ENCODE data around the gene C1QTNF2. TPM values are rescaled to one million over a fixed set of nuclear protein-coding genes. Genes with fewer than 3 reads are reported as not detected.

The C1QTNF2 gene
- total and polyA plus RNA-seq, 4 donors, result 3.0 to 6.2 (median 5.3) TPM

DNA sequence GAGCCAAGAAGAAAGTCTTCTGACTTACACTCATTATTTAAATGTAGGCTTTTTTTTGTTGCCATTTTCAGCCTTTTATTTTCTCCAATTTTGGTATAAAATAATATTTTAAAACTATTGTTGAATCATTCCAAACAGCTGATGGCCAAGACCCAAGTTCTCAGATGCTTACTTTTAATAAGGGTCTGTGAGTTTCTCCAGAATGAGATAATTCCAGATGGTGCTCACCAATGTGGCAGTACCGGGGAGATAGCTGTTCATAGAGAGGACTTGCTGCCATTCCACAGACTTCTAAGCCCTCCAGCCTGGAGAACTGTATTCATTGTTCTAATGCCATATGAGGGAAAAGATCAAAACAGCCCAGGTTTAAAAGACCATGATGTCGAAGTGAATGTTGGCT lies 5.3 kb upstream of the C1QTNF2 start:
- Histone ChIP-seq H3K9me3 (ENCODE audit: control insufficient read depth, insufficient read depth, low read length) (no peaks in the 10 kb centered on the region), H3K27me3 (ENCODE audit: control insufficient read depth, insufficient read depth, low read length) (no peaks in the 10 kb centered on the region), H3K4me3 (ENCODE audit: low read depth, low read length) (no peak overlapping the region), H3K27ac (ENCODE audit: low read depth, low read length) (no peak overlapping the region), H3K4me1 (ENCODE audit: control insufficient read depth, insufficient read depth, low read length) (no peaks in the 10 kb centered on the region), H3K36me3 (ENCODE audit: control insufficient read depth, insufficient read depth, low read length) (no peaks in the 10 kb centered on the region)
- WGBS (ENCODE audit: insufficient coverage), result no CpG with 5 or more reads among the region's 2 CpGs
- no peak for DNase-seq (ENCODE audit: low read depth in 4 of 6, low spot score in 6 of 6)

DNA sequence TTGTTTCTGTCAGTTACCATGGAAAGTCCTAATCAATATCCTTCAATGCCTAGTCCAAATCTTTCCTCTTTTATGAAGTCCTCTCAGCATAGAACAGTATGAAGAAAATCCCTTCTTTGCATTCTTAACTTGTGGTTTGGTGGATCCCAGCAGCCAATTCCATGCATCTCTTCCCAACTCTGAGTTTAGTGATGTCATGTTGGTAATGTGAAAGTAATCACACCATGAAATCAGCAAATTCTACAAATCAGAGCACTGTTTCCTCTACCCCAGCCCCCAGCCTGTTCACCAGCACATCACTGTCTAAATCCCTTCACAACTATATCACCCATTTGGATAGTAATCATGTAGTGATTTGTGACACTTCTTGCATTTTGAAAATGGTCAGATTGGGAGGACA lies 4.7 kb upstream of the C1QTNF2 start:
- no peak for DNase-seq (ENCODE audit: low read depth in 4 of 6, low spot score in 6 of 6)
- no peaks in the 10 kb centered on the region for H3K9me3 ChIP-seq (ENCODE audit: control insufficient read depth, insufficient read depth, low read length)
- no peak overlapping the region for H3K4me3 ChIP-seq (ENCODE audit: low read depth, low read length)
- H3K27ac ChIP-seq (ENCODE audit: low read depth, low read length), result no peak overlapping the region
- peaks cover 3% of the 10 kb centered on the region for H3K27me3 ChIP-seq (ENCODE audit: control insufficient read depth, insufficient read depth, low read length)
- H3K4me1 ChIP-seq (ENCODE audit: control insufficient read depth, insufficient read depth, low read length), result peaks cover 5% of the 10 kb centered on the region
- no peaks in the 10 kb centered on the region for H3K36me3 ChIP-seq (ENCODE audit: control insufficient read depth, insufficient read depth, low read length)

DNA sequence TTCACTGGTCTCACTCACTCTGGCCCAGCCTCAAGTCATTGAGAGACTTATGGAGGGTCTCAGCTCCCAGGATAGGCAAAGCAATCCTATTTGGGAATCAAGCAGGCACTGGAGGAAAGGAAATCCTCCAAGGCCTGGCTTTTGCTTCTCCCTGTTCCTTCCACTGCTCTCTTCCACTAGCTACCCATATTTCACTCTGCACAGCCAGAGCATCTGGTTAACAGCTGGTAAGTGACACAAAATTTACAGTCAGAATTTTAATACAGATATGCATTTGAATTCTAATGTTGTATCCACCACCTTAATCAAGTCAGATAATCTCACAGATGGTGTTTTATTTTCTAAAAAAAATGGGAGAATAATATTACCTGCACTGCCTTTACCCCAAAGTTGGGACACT lies 868 bp upstream of the C1QTNF2 start:
- H3K36me3 ChIP-seq (ENCODE audit: control insufficient read depth, insufficient read depth, low read length), result no peaks in the 10 kb centered on the region
- H3K9me3 ChIP-seq (ENCODE audit: control insufficient read depth, insufficient read depth, low read length), result no peaks in the 10 kb centered on the region
- no peak overlapping the region for H3K27ac ChIP-seq (ENCODE audit: low read depth, low read length)
- peaks cover 5% of the 10 kb centered on the region for H3K27me3 ChIP-seq (ENCODE audit: control insufficient read depth, insufficient read depth, low read length)
- peaks cover 8% of the 10 kb centered on the region for H3K4me1 ChIP-seq (ENCODE audit: control insufficient read depth, insufficient read depth, low read length)
- no peak overlapping the region for H3K4me3 ChIP-seq (ENCODE audit: low read depth, low read length)
- DNase-seq (ENCODE audit: low read depth in 4 of 6, low spot score in 6 of 6), result peak in 1 of 6 donors; percentile 50

DNA sequence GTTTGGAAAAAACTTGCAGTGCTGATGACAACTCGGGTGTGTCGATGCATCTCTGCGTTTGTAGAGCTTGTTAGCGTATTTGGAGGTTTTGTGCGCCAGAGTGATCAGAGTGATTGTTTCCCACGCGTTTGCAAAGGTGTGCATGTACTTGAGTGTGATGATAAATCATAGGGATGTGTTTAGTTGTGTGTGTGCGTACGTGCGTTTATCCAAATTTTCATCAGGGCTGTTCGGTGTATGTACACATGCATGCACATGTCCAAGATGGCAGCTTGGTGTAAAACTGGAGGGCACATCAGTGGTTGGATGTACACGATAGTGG lies 248 bp upstream of the C1QTNF2 start:
- Histone ChIP-seq H3K27me3 (ENCODE audit: control insufficient read depth, insufficient read depth, low read length) (peaks cover 5% of the 10 kb centered on the region), H3K4me1 (ENCODE audit: control insufficient read depth, insufficient read depth, low read length) (peaks cover 8% of the 10 kb centered on the region), H3K36me3 (ENCODE audit: control insufficient read depth, insufficient read depth, low read length) (no peaks in the 10 kb centered on the region), H3K4me3 (ENCODE audit: low read depth, low read length) (peak overlapping the region; percentile 36), H3K9me3 (ENCODE audit: control insufficient read depth, insufficient read depth, low read length) (no peaks in the 10 kb centered on the region), H3K27ac (ENCODE audit: low read depth, low read length) (no peak overlapping the region)
- DNase-seq (ENCODE audit: low read depth in 4 of 6, low spot score in 6 of 6), result no peak
- 42% methylated on average over 12 of the region's 12 CpGs for WGBS (ENCODE audit: insufficient coverage)

DNA sequence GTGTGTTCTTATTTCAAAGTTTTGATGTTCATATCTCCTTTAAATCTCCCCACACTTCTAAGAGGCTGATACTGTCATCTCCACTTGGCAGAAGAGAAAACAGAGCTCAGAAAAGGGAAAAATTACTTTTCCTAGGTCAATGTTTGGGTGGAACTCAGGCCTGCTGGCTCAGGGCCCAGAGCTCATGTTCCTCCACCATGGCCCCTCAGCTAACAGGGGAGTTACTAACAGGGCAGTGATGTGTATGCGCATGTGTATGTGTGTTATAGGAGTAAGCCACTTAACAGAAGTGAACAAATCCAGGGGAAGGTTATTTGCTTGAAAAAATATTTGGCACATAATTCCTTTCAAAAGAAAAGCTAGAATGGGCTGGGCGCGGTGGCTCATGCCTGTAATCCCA lies 2.5 kb downstream of the C1QTNF2 start:
- H3K27ac ChIP-seq (ENCODE audit: low read depth, low read length), result no peak overlapping the region
- no peak overlapping the region for H3K4me3 ChIP-seq (ENCODE audit: low read depth, low read length)
- no peaks in the 10 kb centered on the region for H3K36me3 ChIP-seq (ENCODE audit: control insufficient read depth, insufficient read depth, low read length)
- H3K4me1 ChIP-seq (ENCODE audit: control insufficient read depth, insufficient read depth, low read length), result peaks cover 15% of the 10 kb centered on the region
- H3K9me3 ChIP-seq (ENCODE audit: control insufficient read depth, insufficient read depth, low read length), result no peaks in the 10 kb centered on the region
- no peak for DNase-seq (ENCODE audit: low read depth in 4 of 6, low spot score in 6 of 6)
- no CpG with 5 or more reads among the region's 3 CpGs for WGBS (ENCODE audit: insufficient coverage)
- H3K27me3 ChIP-seq (ENCODE audit: control insufficient read depth, insufficient read depth, low read length), result peaks cover 5% of the 10 kb centered on the region

DNA sequence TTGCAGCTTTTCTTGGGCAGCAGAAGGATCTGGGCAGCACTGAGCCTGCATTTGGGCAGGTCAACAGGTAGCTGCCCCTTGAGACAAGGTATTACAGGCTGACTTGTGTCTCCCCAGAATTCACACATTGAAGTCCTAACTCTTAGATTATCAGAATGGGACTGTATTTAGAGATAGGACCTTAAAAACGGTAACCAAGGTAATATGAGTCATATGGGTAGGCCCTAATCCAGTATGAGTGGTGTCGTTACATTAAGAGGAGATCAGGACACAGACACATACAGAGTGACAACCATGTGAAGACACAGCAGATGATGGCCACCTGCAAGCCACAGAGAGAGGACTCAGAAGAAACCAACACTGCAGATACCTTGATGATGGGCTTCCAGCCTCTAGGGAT lies 3.2 kb downstream of the C1QTNF2 start:
- WGBS (ENCODE audit: insufficient coverage), result 71% methylated on average over 2 of the region's 2 CpGs
- peaks cover 5% of the 10 kb centered on the region for H3K27me3 ChIP-seq (ENCODE audit: control insufficient read depth, insufficient read depth, low read length)
- H3K36me3 ChIP-seq (ENCODE audit: control insufficient read depth, insufficient read depth, low read length), result no peaks in the 10 kb centered on the region
- H3K4me3 ChIP-seq (ENCODE audit: low read depth, low read length), result no peak overlapping the region
- no peaks in the 10 kb centered on the region for H3K9me3 ChIP-seq (ENCODE audit: control insufficient read depth, insufficient read depth, low read length)
- no peak for DNase-seq (ENCODE audit: low read depth in 4 of 6, low spot score in 6 of 6)
- no peak overlapping the region for H3K27ac ChIP-seq (ENCODE audit: low read depth, low read length)
- H3K4me1 ChIP-seq (ENCODE audit: control insufficient read depth, insufficient read depth, low read length), result peaks cover 15% of the 10 kb centered on the region

DNA sequence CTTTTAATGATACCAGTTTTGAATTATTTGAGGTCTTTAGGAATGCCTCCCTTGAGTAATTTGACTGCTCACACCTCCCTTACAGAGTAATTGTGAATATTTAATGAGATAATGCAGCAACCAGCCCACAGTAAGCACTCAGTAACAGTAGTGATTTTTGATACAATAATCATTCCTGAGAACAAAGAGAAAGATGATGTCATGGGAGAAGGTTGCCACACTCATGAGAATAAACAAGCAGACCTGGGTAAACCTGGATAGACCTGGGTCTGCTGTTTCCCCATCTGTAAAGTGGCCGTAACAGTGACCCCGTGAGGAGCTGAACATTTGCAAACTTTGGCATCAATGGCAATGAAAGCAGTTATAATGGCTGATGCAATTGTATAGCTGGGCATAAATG lies 4.2 kb downstream of the C1QTNF2 start:
- no peak overlapping the region for H3K4me3 ChIP-seq (ENCODE audit: low read depth, low read length)
- peaks cover 15% of the 10 kb centered on the region for H3K4me1 ChIP-seq (ENCODE audit: control insufficient read depth, insufficient read depth, low read length)
- H3K27me3 ChIP-seq (ENCODE audit: control insufficient read depth, insufficient read depth, low read length), result peaks cover 5% of the 10 kb centered on the region
- no peaks in the 10 kb centered on the region for H3K9me3 ChIP-seq (ENCODE audit: control insufficient read depth, insufficient read depth, low read length)
- DNase-seq (ENCODE audit: low read depth in 4 of 6, low spot score in 6 of 6), result no peak
- H3K27ac ChIP-seq (ENCODE audit: low read depth, low read length), result no peak overlapping the region
- H3K36me3 ChIP-seq (ENCODE audit: control insufficient read depth, insufficient read depth, low read length), result no peaks in the 10 kb centered on the region
- WGBS (ENCODE audit: insufficient coverage), result 94% methylated on average over 2 of the region's 2 CpGs

DNA sequence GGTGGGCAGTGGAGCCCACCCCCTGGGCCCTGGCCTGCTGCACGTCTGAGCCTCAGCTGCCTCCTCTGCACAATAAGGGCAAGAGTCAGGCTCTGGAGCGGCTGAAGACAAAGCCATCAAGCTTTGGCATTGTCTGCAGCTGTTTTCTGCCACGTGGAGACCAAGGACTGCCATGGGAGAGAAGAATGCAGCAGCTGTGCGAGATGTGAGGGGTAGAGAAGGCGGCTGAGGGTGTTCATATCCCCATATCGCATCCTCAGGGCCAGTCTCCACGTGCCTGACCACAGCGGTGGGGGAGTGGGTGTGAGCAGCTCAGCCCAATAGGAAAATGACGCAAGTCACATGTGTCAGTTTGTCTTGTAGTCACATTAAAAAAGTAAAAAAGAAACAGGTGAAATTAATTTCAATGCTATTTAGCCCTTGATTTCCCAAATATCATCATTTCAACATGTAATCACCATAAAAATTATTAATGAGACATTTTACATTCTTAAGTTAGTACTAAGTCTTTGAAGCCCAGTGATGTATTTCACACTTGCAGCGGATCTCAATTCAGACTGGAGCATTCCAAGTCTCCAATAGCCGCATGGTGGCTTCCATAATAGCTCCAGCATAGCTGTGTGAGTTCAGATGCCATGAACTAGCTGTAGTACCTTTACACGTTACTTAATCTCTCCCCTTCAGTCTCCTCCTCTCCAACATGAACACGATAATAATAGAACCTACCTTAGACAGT lies 6.6 kb downstream of the C1QTNF2 start:
- H3K27me3 ChIP-seq (ENCODE audit: control insufficient read depth, insufficient read depth, low read length), result no peaks in the 10 kb centered on the region
- no peaks in the 10 kb centered on the region for H3K9me3 ChIP-seq (ENCODE audit: control insufficient read depth, insufficient read depth, low read length)
- H3K27ac ChIP-seq (ENCODE audit: low read depth, low read length), result peak overlapping the region; percentile 78
- H3K36me3 ChIP-seq (ENCODE audit: control insufficient read depth, insufficient read depth, low read length), result no peaks in the 10 kb centered on the region
- H3K4me3 ChIP-seq (ENCODE audit: low read depth, low read length), result no peak overlapping the region
- 33% methylated on average over 8 of the region's 13 CpGs for WGBS (ENCODE audit: insufficient coverage)
- H3K4me1 ChIP-seq (ENCODE audit: control insufficient read depth, insufficient read depth, low read length), result peaks cover 14% of the 10 kb centered on the region
- DNase-seq (ENCODE audit: low read depth in 4 of 6, low spot score in 6 of 6), result peak in 2 of 6 donors; percentile 53 to 66

DNA sequence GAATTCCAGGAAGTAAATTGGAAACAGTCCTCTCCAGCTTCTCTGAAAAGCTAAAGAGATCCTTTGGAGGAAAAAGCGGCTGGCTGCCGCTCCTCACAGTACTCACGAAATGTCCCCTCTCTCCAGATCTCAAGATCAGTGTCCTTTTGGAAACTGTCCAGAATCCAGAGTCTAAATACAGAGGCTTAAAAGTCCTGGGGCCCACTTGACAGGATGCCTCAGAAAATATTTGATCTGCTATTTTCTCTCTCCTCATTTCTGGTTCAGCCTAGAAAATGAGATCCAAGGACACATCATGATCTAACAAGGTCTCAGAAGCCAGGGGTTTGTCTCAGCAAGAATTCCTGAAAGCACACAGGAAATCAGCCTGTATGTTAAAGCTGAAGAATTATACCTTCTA lies 7.2 kb downstream of the C1QTNF2 start:
- H3K4me1 ChIP-seq (ENCODE audit: control insufficient read depth, insufficient read depth, low read length), result peaks cover 16% of the 10 kb centered on the region

DNA sequence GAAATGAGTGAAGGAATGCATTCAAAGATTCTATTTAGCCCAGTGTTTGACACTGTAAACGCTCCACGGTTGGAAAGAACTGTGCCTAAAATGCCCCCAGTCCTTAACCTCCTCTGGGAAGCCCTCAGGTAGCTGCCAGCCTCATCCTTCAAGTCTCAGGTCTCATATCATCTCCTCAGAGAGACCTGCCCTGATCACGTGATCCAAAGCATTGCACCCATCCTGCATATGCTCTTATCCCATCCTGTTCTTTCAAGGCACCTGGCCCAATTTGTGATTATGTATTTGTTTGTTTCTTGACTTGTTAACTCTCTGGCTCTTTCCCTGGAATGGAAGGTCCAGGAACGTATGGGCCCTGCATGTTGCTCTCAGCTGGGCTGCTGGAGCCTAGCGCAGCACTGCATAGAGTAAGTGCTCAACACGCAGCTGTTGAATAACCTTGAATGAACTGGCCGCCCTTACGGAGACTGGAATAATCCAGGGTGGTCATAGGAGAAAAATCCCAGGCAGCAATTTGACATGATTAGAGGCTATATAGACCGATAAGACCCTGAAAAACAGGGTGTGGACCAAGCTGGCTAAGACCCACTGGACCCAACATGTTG lies 8.7 kb downstream of the C1QTNF2 start:
- Histone ChIP-seq H3K36me3 (ENCODE audit: control insufficient read depth, insufficient read depth, low read length) (no peaks in the 10 kb centered on the region), H3K9me3 (ENCODE audit: control insufficient read depth, insufficient read depth, low read length) (no peaks in the 10 kb centered on the region), H3K4me1 (ENCODE audit: control insufficient read depth, insufficient read depth, low read length) (peaks cover 28% of the 10 kb centered on the region), H3K27ac (ENCODE audit: low read depth, low read length) (no peak overlapping the region), H3K27me3 (ENCODE audit: control insufficient read depth, insufficient read depth, low read length) (no peaks in the 10 kb centered on the region), H3K4me3 (ENCODE audit: low read depth, low read length) (no peak overlapping the region)
- 94% methylated on average over 8 of the region's 9 CpGs for WGBS (ENCODE audit: insufficient coverage)
- DNase-seq (ENCODE audit: low read depth in 4 of 6, low spot score in 6 of 6), result no peak

More for the DNA sequence above, 7.2 kb downstream of the C1QTNF2 start:
- H3K36me3 ChIP-seq (ENCODE audit: control insufficient read depth, insufficient read depth, low read length), result no peaks in the 10 kb centered on the region
- H3K4me3 ChIP-seq (ENCODE audit: low read depth, low read length), result no peak overlapping the region
- WGBS (ENCODE audit: insufficient coverage), result 41% methylated on average over 3 of the region's 3 CpGs
- no peaks in the 10 kb centered on the region for H3K9me3 ChIP-seq (ENCODE audit: control insufficient read depth, insufficient read depth, low read length)
- H3K27me3 ChIP-seq (ENCODE audit: control insufficient read depth, insufficient read depth, low read length), result no peaks in the 10 kb centered on the region
- H3K27ac ChIP-seq (ENCODE audit: low read depth, low read length), result peak overlapping the region; percentile 78
- DNase-seq (ENCODE audit: low read depth in 4 of 6, low spot score in 6 of 6), result peak in 2 of 6 donors; percentile 49 to 70
